HEK293 (cell line): ENCODE measurements around the gene FAM76A.

Experiments
- CTCF ChIA-PET: fragments of 350-600 bp; formaldehyde crosslinking; extraction: SDS; loops from one replicate; lab custom pipeline; 2021; ENCODE audit warnings: antibody characterized with exemption; lab: Yijun Ruan, JAX
- POLR2A ChIA-PET: fragments of 300-600 bp; formaldehyde crosslinking; extraction: SDS; loops from one replicate; lab custom pipeline; 2020; ENCODE audit warnings: antibody characterized with exemption, inconsistent platforms; lab: Yijun Ruan, JAX
- H3K27ac ChIP-seq: fragments of 200-500 bp; sonication (Bioruptor generic); 2 replicates; pipeline ENCODE4 v1.5.1; 2014; ENCODE audit warnings: low read depth, low read length, control low read depth, inconsistent platforms; ENCODE audit errors: extremely low read depth
- H3K36me3 ChIP-seq, 2 experiments: fragments of 200-500 bp in 1 of 2; sonication (Bioruptor generic) in 1 of 2; 1 replicate in 1 of 2; 2 replicates in 1 of 2; pipeline ENCODE4 v1.5.1; 2014 to 2017; ENCODE audit warnings: inconsistent platforms in 2 of 2, low read length in 2 of 2; ENCODE audit not compliant: control insufficient read depth in 2 of 2, insufficient read depth in 1 of 2
- H3K4me1 ChIP-seq: fragments of 200-500 bp; sonication (Bioruptor generic); 2 replicates; pipeline ENCODE4 v1.5.1; 2014; ENCODE audit warnings: mild to moderate bottlenecking, low read length, inconsistent platforms; ENCODE audit not compliant: control insufficient read depth, insufficient read depth
- H3K4me3 ChIP-seq: 2 replicates; pipeline ENCODE4 v1.5.1; 2011; ENCODE audit warnings: low read depth, mild to moderate bottlenecking, control low read depth, low read length, moderate library complexity
- H3K9me3 ChIP-seq: fragments of 200-500 bp; sonication (Bioruptor generic); 2 replicates; pipeline ENCODE4 v1.5.1; 2014; ENCODE audit warnings: low read depth, low read length, inconsistent platforms; ENCODE audit not compliant: control insufficient read depth, insufficient read depth
- BCL11A ChIP-seq: fragments of 450-650 bp; formaldehyde crosslinking; IDR thresholded peaks from 2 replicates; pipeline ENCODE4 v1.5.1; 2016; ENCODE audit warnings: low read depth, missing biosample characterization, missing genetic modification characterization
- PRDM6 ChIP-seq: fragments of 450-650 bp; formaldehyde crosslinking; IDR thresholded peaks from 2 replicates; pipeline ENCODE4 v1.5.1; 2017; ENCODE audit warnings: missing biosample characterization, missing genetic modification characterization
- REST ChIP-seq: fragments of 450-650 bp; formaldehyde crosslinking; IDR thresholded peaks from 2 replicates; pipeline ENCODE4 v1.5.1; 2016; ENCODE audit warnings: missing biosample characterization, missing genetic modification characterization
- SALL2 ChIP-seq: fragments of 450-650 bp; formaldehyde crosslinking; IDR thresholded peaks from 2 replicates; pipeline ENCODE4 v1.5.0; 2017; ENCODE audit warnings: missing biosample characterization, mild to moderate bottlenecking, missing genetic modification characterization, borderline replicate concordance
- SCRT2 ChIP-seq: fragments of 450-650 bp; formaldehyde crosslinking; IDR thresholded peaks from 2 replicates; pipeline ENCODE4 v1.5.1; 2016; ENCODE audit warnings: missing biosample characterization, missing genetic modification characterization
- TSHZ1 ChIP-seq: fragments of 450-650 bp; formaldehyde crosslinking; IDR thresholded peaks from 2 replicates; pipeline ENCODE4 v1.5.1; 2016; ENCODE audit warnings: missing biosample characterization, missing genetic modification characterization, borderline replicate concordance
- WT1 ChIP-seq: fragments of 450-650 bp; formaldehyde crosslinking; IDR thresholded peaks from 2 replicates; pipeline ENCODE4 v1.5.1; 2016; ENCODE audit warnings: missing biosample characterization, missing genetic modification characterization
- ZBTB20 ChIP-seq: fragments of 450-650 bp; formaldehyde crosslinking; IDR thresholded peaks from 2 replicates; pipeline ENCODE4 v1.5.1; 2016; ENCODE audit warnings: missing biosample characterization, missing genetic modification characterization
- ZFP69B ChIP-seq: fragments of 450-650 bp; formaldehyde crosslinking; IDR thresholded peaks from 2 replicates; pipeline ENCODE4 v1.5.1; 2016; ENCODE audit warnings: missing biosample characterization, missing genetic modification characterization
- ZNF10 ChIP-seq: fragments of 450-650 bp; formaldehyde crosslinking; IDR thresholded peaks from 2 replicates; pipeline ENCODE4 v1.5.1; 2017; ENCODE audit warnings: missing biosample characterization, missing genetic modification characterization
- ZNF114 ChIP-seq: fragments of 450-650 bp; formaldehyde crosslinking; IDR thresholded peaks from 2 replicates; pipeline ENCODE4 v1.5.0; 2017; ENCODE audit warnings: missing biosample characterization, missing genetic modification characterization
- ZNF121 ChIP-seq: fragments of 450-650 bp; formaldehyde crosslinking; IDR thresholded peaks from 2 replicates; pipeline ENCODE4 v1.5.1; 2016; ENCODE audit warnings: missing biosample characterization, missing genetic modification characterization
- ZNF133 ChIP-seq: fragments of 450-650 bp; formaldehyde crosslinking; IDR thresholded peaks from 2 replicates; pipeline ENCODE4 v1.5.1; 2016; ENCODE audit warnings: missing biosample characterization, missing genetic modification characterization
- ZNF366 ChIP-seq: fragments of 450-650 bp; formaldehyde crosslinking; conservative IDR thresholded peaks from 2 replicates; pipeline ENCODE4 v1.5.1; 2016; ENCODE audit warnings: missing biosample characterization, missing genetic modification characterization
- ZNF473 ChIP-seq: fragments of 450-650 bp; formaldehyde crosslinking; IDR thresholded peaks from 2 replicates; pipeline ENCODE4 v1.5.1; 2017; ENCODE audit warnings: missing biosample characterization, missing genetic modification characterization
- ZNF48 ChIP-seq: fragments of 450-650 bp; formaldehyde crosslinking; IDR thresholded peaks from 2 replicates; pipeline ENCODE4 v1.5.1; 2016; ENCODE audit warnings: missing biosample characterization, missing genetic modification characterization
- ZNF513 ChIP-seq: fragments of 450-650 bp; IDR thresholded peaks from 2 replicates; pipeline ENCODE4 v1.5.1; 2018; ENCODE audit warnings: missing biosample characterization, missing genetic modification characterization
- ZNF514 ChIP-seq: fragments of 450-650 bp; formaldehyde crosslinking; IDR thresholded peaks from 2 replicates; pipeline ENCODE4 v1.5.1; 2016; ENCODE audit warnings: missing biosample characterization, missing genetic modification characterization
- ZNF544 ChIP-seq: fragments of 450-650 bp; formaldehyde crosslinking; IDR thresholded peaks from 2 replicates; pipeline ENCODE4 v1.5.0; 2017; ENCODE audit warnings: missing biosample characterization, missing genetic modification characterization
- ZNF585B ChIP-seq: fragments of 450-650 bp; formaldehyde crosslinking; IDR thresholded peaks from 2 replicates; pipeline ENCODE4 v1.5.1; 2016; ENCODE audit warnings: missing biosample characterization, missing genetic modification characterization
- ZNF658 ChIP-seq: fragments of 450-650 bp; formaldehyde crosslinking; IDR thresholded peaks from 2 replicates; pipeline ENCODE4; 2016; ENCODE audit warnings: missing biosample characterization, missing genetic modification characterization
- ZNF843 ChIP-seq: fragments of 450-650 bp; formaldehyde crosslinking; IDR thresholded peaks from 2 replicates; pipeline ENCODE4 v1.5.1; 2016; ENCODE audit warnings: missing biosample characterization, missing genetic modification characterization

Gene FAM76A

GRCh38 chr1:27705545-27705944, 20.2 kb upstream of the FAM76A start:
- POLR2A ChIA-PET, result interaction anchor here (0.6 kb wide), 1 partner anchor 22 kb away, joined by 5 read pairs; no protein-coding TSS in a partner anchor
- no peaks in the 10 kb centered on the region for H3K4me1 ChIP-seq
- H3K36me3 ChIP-seq, result no peaks in the 10 kb centered on the region
- TF ChIP-seq ZNF544 (tag by site-specific recombination), result no peak
- 0 out of 2 replicates have a peak, but pooled peaks have one; percentile 58 for TF ChIP-seq ZNF121 (tag by site-specific recombination)
- no peaks in the 10 kb centered on the region for H3K9me3 ChIP-seq
- CTCF ChIA-PET, result interaction anchor here (0.5 kb wide), 1 partner anchor 38 kb away, joined by 4 read pairs; no protein-coding TSS in a partner anchor
- H3K4me3 ChIP-seq, result no peak overlapping the region
- H3K27ac ChIP-seq, result no peak overlapping the region

GRCh38 chr1:27710574-27710973, 15.2 kb upstream of the FAM76A start:
- POLR2A ChIA-PET, result no interaction called here
- TF ChIP-seq ZNF10 (tag by site-specific recombination), result no peak
- no peak for TF ChIP-seq ZBTB20 (tag by site-specific recombination)
- no peak for TF ChIP-seq TSHZ1 (tag by site-specific recombination)
- TF ChIP-seq ZNF133 (tag by site-specific recombination), result no peak
- TF ChIP-seq ZNF48 (tag by site-specific recombination), result no peak
- no peak for TF ChIP-seq ZNF366
- TF ChIP-seq REST, result no peak
- TF ChIP-seq ZNF843 (tag by site-specific recombination), result no peak
- TF ChIP-seq ZNF114 (tag by site-specific recombination), result no peak
- TF ChIP-seq ZNF514 (tag by site-specific recombination), result no peak
- TF ChIP-seq ZNF513 (tag by site-specific recombination), result no peak
- TF ChIP-seq ZFP69B (tag by site-specific recombination), result no peak
- TF ChIP-seq BCL11A (tag by site-specific recombination), result no peak
- TF ChIP-seq ZNF658 (tag by site-specific recombination), result no peak
- TF ChIP-seq SALL2 (tag by site-specific recombination), result no peak
- TF ChIP-seq SCRT2 (tag by site-specific recombination), result no peak
- TF ChIP-seq ZNF585B (tag by site-specific recombination), result no peak
- no peak for TF ChIP-seq WT1 (tag by site-specific recombination)
- TF ChIP-seq PRDM6 (tag by site-specific recombination), result no peak
- TF ChIP-seq ZNF473 (tag by site-specific recombination), result no peak
- CTCF ChIA-PET, result no interaction called here

More at GRCh38 chr1:27710574-27710973, 15.2 kb upstream of the FAM76A start:
- Histone ChIP-seq H3K9me3 (no peaks in the 10 kb centered on the region), H3K4me1 (no peaks in the 10 kb centered on the region), H3K4me3 (no peak overlapping the region), H3K27ac (no peak overlapping the region), H3K36me3 (no peaks in the 10 kb centered on the region)
